Measurements from ENCODE around the gene GCNT4.
A peak's percentile ranks its signal among the peaks of the same experiment; 100 is the strongest.

The GCNT4 gene

GRCh38 chr5:75050415-75050814, 1.9 kb downstream of the GCNT4 start:
- peak; percentile 23 for DNase-seq

- DNase-seq: peak; percentile 67
Measured at GRCh38 chr5:75049456-75050351, 2.7 kb downstream of the GCNT4 start.

- DNase-seq: no peak
Measured at GRCh38 chr5:75048457-75048953, 3.9 kb downstream of the GCNT4 start.

GRCh38 chr5:75047356-75047755, 5.0 kb downstream of the GCNT4 start:
- no peak for DNase-seq

GRCh38 chr5:75046366-75047142, 5.8 kb downstream of the GCNT4 start:
- no peak for DNase-seq

GRCh38 chr5:75045071-75045470, 7.3 kb downstream of the GCNT4 start:
- no peak for DNase-seq

- no peak for DNase-seq
Measured at GRCh38 chr5:75044406-75044805, 8.0 kb downstream of the GCNT4 start.

GRCh38 chr5:75043633-75044264, 8.6 kb downstream of the GCNT4 start:
- DNase-seq: no peak

GRCh38 chr5:75042522-75042921, 9.8 kb downstream of the GCNT4 start:
- no peak for DNase-seq

GRCh38 chr5:75040973-75041372, 11.4 kb downstream of the GCNT4 start:
- DNase-seq: no peak

GRCh38 chr5:75037106-75037505, 15.3 kb downstream of the GCNT4 start:
- DNase-seq: no peak

GRCh38 chr5:75034137-75034739, 18.1 kb downstream of the GCNT4 start:
- DNase-seq: no peak

GRCh38 chr5:75031366-75031765, 21.0 kb downstream of the GCNT4 start:
- no peak for DNase-seq

- no peak for DNase-seq
Measured at GRCh38 chr5:75028090-75028489, 24.3 kb downstream of the GCNT4 start.

GRCh38 chr5:75023368-75024159, 28.8 kb downstream of the GCNT4 start:
- no peak for DNase-seq

- no peak for DNase-seq
Measured at GRCh38 chr5:75021800-75022199, 30.6 kb downstream of the GCNT4 start.

- DNase-seq: peak; percentile 19
Measured at GRCh38 chr5:75021219-75021618, 31.1 kb downstream of the GCNT4 start.

GRCh38 chr5:75020016-75020656, 32.2 kb downstream of the GCNT4 start:
- no peak for DNase-seq

GRCh38 chr5:75018805-75019587, 33.4 kb downstream of the GCNT4 start:
- DNase-seq: no peak

- DNase-seq: no peak
Measured at GRCh38 chr5:75017971-75018370, 34.4 kb downstream of the GCNT4 start.

GRCh38 chr5:75016896-75017295, 35.5 kb downstream of the GCNT4 start:
- DNase-seq: no peak
